ENCODE measurements around the gene NPIPA3. TPM values are rescaled to one million over a fixed set of nuclear protein-coding genes. Genes with fewer than 3 reads are reported as not detected.
"Not testable (repeated sequence)": the region's sequence is repeated elsewhere in the genome, so short reads cannot be mapped to it uniquely, and the experiment has no call there.

The NPIPA3 gene
- total RNA-seq, result not detected

GRCh38 chr16:14703156-14704011 is at the start of gene NPIPA3:
Gene NPIPA3, plus strand, starts transcription at chr16:14703411. Its CDS starts 5,533 bp downstream, at chr16:14708944.
- not testable (repeated sequence) for DNase-seq

GRCh38 chr16:14658063-14658462 is 45.1 kb upstream of the NPIPA3 start:
- peak; percentile 12 for DNase-seq

GRCh38 chr16:14667347-14668266 is 35.6 kb upstream of the NPIPA3 start:
- DNase-seq, result no peak

- DNase-seq, result no peak
Observed at GRCh38 chr16:14668556-14669223, 34.5 kb upstream of the NPIPA3 start.

GRCh38 chr16:14669776-14670175 is 33.4 kb upstream of the NPIPA3 start:
- DNase-seq, result no peak

GRCh38 chr16:14672403-14672971 is 30.7 kb upstream of the NPIPA3 start:
- DNase-seq, result no peak

GRCh38 chr16:14676633-14677032 is 26.6 kb upstream of the NPIPA3 start:
- DNase-seq, result no peak

- no peak for DNase-seq
Observed at GRCh38 chr16:14677627-14678026, 25.6 kb upstream of the NPIPA3 start.

- DNase-seq, result no peak
Observed at GRCh38 chr16:14678748-14679497, 24.3 kb upstream of the NPIPA3 start.

GRCh38 chr16:14680396-14680795 is 22.8 kb upstream of the NPIPA3 start:
- DNase-seq, result not testable (repeated sequence)

GRCh38 chr16:14681115-14681514 is 22.1 kb upstream of the NPIPA3 start:
- DNase-seq, result no peak

- no peak for DNase-seq
Observed at GRCh38 chr16:14682121-14682520, 21.1 kb upstream of the NPIPA3 start.

GRCh38 chr16:14685870-14686793 is 17.1 kb upstream of the NPIPA3 start:
- DNase-seq, result not testable (repeated sequence)

GRCh38 chr16:14694129-14694528 is 9.1 kb upstream of the NPIPA3 start, which contains the start of gene PLA2G10:
Gene PLA2G10, minus strand, starts transcription at chr16:14694308. Its CDS starts 79 bp downstream, at chr16:14694229.
- DNase-seq, result not testable (repeated sequence)

GRCh38 chr16:14701859-14702258 is 1.4 kb upstream of the NPIPA3 start:
- not testable (repeated sequence) for DNase-seq

GRCh38 chr16:14702672-14703071 is 539 bp upstream of the NPIPA3 start:
- not testable (repeated sequence) for DNase-seq

- not testable (repeated sequence) for DNase-seq
Observed at GRCh38 chr16:14733233-14733632, 30.0 kb downstream of the NPIPA3 start.

- DNase-seq, result not testable (repeated sequence)
Observed at GRCh38 chr16:14740832-14741385, 37.7 kb downstream of the NPIPA3 start.

GRCh38 chr16:14741794-14742193 is 38.6 kb downstream of the NPIPA3 start:
- not testable (repeated sequence) for DNase-seq

Data from tongue (tissue), 2 donors.